Measurements from ENCODE around the gene LRRC8A. TPM values are rescaled to one million over a fixed set of nuclear protein-coding genes. Genes with fewer than 3 reads are reported as not detected.
A peak's percentile ranks its signal among the peaks of the same experiment; 100 is the strongest.

The LRRC8A gene
- total RNA-seq, 4 donors from 2014 or later = 77.3 to 127 (median 108) TPM

DNA sequence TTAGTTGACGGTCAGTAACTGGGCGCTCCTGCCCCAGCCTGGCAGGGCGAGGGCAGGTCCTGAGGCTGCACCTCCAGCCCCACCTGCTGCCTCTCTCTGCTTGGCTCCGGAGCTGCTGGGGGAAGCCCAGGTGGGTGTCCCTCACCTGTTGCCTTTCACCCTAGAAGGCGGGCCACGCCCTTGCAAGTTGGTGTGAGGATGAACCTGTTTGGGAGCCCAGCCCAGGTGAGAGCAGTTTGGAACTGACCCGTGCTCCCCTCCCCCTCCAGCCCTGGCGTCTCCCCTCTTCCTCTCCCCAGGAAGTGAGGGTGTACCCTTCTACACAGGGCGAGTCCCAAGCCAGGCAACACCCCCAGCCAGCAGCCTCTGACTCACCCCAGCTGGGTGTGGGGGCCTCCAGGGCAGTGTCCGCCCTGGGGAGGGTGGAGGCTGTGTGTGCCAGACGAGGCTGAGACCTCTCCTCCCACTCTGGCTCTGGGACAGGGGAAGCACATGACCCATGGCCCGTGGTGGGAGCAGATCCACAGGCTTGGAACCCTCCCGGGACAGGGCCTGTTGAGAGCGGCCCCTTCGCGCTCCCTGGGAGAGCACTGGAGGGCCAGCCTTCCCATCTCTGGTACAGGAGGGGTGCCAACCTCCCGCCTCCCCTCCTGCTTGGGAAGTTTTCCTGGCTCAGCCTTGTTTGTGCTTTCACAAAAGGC lies 10.4 kb downstream of the LRRC8A start:
- TF ChIP-seq EP300 (IDR thresholded peaks at IDR 0.05) (no peak), POLR2AphosphoS5 (IDR thresholded peaks at IDR 0.05) (peak; percentile 69 to 88 (median 87))
- peak overlapping the region; percentile 93 for H3K27ac ChIP-seq
- peaks cover 16% of the 10 kb centered on the region for H3K36me3 ChIP-seq
- DNase-seq (ENCODE audit: low spot score in 2 of 2) = peak; percentile 96 to 97
- no peaks in the 10 kb centered on the region for H3K27me3 ChIP-seq
- 65% methylated on average over 2 of the region's 17 CpGs for WGBS
- H3K9me3 ChIP-seq = no peaks in the 10 kb centered on the region
- peaks cover 87% of the 10 kb centered on the region for H3K4me1 ChIP-seq
- H3K4me3 ChIP-seq = peak overlapping the region; percentile 35

DNA sequence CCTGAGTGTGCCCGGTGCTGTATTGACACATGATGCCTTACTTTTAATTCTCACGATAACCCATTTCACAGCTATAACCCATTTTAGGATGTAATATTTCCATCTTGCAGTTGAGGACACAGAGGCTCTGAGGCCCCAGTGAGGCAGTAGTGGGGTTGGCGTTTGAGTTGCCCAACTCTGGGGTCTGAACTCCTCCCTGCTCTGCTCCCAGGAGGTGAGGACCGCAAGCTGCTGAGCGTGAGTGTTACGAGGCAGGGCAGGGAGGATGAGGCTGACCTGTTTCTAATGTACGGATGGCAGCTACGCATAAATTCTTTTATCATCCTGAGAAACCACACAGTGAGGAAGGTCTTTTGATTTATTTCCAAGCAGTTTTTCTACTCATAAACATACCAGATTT lies 11.4 kb downstream of the LRRC8A start:
- Histone ChIP-seq H3K4me3 (no peak overlapping the region), H3K27me3 (no peaks in the 10 kb centered on the region), H3K9me3 (no peaks in the 10 kb centered on the region), H3K36me3 (peaks cover 19% of the 10 kb centered on the region), H3K27ac (peak overlapping the region; percentile 93), H3K4me1 (peaks cover 86% of the 10 kb centered on the region)
- peak in 1 of 2 donors; percentile 74 for DNase-seq (ENCODE audit: low spot score in 2 of 2)
- TF ChIP-seq, protein P1, sequence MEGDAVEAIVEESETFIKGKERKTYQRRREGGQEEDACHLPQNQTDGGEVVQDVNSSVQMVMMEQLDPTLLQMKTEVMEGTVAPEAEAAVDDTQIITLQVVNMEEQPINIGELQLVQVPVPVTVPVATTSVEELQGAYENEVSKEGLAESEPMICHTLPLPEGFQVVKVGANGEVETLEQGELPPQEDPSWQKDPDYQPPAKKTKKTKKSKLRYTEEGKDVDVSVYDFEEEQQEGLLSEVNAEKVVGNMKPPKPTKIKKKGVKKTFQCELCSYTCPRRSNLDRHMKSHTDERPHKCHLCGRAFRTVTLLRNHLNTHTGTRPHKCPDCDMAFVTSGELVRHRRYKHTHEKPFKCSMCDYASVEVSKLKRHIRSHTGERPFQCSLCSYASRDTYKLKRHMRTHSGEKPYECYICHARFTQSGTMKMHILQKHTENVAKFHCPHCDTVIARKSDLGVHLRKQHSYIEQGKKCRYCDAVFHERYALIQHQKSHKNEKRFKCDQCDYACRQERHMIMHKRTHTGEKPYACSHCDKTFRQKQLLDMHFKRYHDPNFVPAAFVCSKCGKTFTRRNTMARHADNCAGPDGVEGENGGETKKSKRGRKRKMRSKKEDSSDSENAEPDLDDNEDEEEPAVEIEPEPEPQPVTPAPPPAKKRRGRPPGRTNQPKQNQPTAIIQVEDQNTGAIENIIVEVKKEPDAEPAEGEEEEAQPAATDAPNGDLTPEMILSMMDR (IDR thresholded peaks at IDR 0.05) = no peak
- TF ChIP-seq POLR2A (IDR thresholded peaks at IDR 0.05) = no peak
- no peak for TF ChIP-seq POLR2AphosphoS5 (IDR thresholded peaks at IDR 0.05)
- TF ChIP-seq EP300 (IDR thresholded peaks at IDR 0.05) = no peak
- 76% methylated on average over 7 of the region's 8 CpGs for WGBS

DNA sequence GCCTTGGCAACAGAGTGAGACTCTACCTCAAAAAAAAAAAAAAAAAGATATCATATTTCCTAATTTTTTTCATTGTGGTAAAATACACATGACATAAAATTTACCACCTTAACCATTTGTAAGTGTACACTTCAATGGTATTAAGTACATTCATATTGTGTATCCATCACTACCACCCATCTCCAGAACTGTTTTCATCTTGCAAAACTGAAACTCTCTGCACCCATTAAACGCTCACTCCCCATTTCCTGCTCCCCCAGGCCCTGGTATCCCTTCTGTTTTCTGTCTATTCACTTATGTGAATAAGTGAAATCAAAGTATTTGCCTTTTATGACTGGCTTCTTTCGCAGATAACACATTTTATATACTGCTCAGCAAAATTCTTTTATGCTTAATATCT lies 12.8 kb downstream of the LRRC8A start:
- Histone ChIP-seq H3K4me3 (no peak overlapping the region), H3K4me1 (peaks cover 88% of the 10 kb centered on the region), H3K9me3 (no peaks in the 10 kb centered on the region), H3K36me3 (peaks cover 19% of the 10 kb centered on the region), H3K27me3 (no peaks in the 10 kb centered on the region), H3K27ac (peak overlapping the region; percentile 6)
- WGBS = 78% methylated on average over 2 of the region's 2 CpGs
- no peak for DNase-seq (ENCODE audit: low spot score in 2 of 2)
- TF ChIP-seq EP300 (IDR thresholded peaks at IDR 0.05) = no peak

DNA sequence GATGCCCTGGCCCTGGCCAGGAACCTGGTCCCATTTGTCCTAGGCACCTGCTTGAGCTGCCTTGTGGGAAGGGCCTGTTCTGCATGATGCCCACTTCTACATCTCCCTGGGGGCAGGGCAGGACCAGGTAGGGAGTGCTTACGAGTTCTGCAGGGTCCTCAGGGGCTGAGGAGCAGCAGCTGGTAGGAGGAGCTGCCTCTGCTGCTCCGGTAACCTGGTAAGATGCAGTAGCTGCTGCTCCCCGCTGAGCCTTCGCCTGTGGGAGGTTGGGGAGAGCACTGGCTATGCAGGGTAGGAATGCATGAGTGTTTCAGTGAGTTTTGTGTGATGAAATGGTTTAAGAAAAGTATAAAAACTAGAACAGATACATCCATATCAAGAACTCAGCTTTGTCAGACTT lies 13.6 kb downstream of the LRRC8A start:
- Histone ChIP-seq H3K27ac (no peak overlapping the region), H3K4me3 (no peak overlapping the region), H3K9me3 (no peaks in the 10 kb centered on the region), H3K27me3 (no peaks in the 10 kb centered on the region), H3K36me3 (peaks cover 19% of the 10 kb centered on the region), H3K4me1 (peaks cover 88% of the 10 kb centered on the region)
- DNase-seq (ENCODE audit: low spot score in 2 of 2) = no peak
- TF ChIP-seq POLR2AphosphoS5 (IDR thresholded peaks at IDR 0.05) (no peak), EP300 (IDR thresholded peaks at IDR 0.05) (no peak), POLR2A (IDR thresholded peaks at IDR 0.05) (no peak)
- TF ChIP-seq, protein P1 (IDR thresholded peaks at IDR 0.05) = no peak
- WGBS = 28% methylated on average over 3 of the region's 4 CpGs

DNA sequence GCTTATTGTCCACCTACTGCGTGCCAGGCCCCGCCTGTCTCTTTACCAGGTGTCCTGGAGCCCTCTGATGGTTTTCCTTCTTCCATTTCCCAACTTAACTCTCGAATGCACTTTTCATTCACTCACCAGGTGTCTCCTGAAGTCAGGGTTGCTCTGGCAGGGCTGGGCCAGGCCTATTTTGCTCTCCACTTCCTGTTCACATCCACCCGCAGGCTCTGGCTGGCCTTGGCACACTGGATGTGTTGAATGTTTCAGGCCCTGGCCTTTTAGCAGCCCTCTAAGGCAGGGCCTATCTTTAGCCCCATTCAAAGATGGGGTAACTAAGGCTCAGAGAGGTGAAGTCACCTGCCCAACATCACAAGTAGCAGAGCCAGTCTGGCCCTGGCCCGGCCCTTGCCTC lies 16.4 kb downstream of the LRRC8A start:
- H3K27ac ChIP-seq = peak overlapping the region; percentile 65
- no peaks in the 10 kb centered on the region for H3K27me3 ChIP-seq
- H3K4me1 ChIP-seq = peaks cover 88% of the 10 kb centered on the region
- peaks cover 19% of the 10 kb centered on the region for H3K36me3 ChIP-seq
- no peak overlapping the region for H3K4me3 ChIP-seq
- H3K9me3 ChIP-seq = no peaks in the 10 kb centered on the region
- 47% methylated on average over 4 of the region's 5 CpGs for WGBS
- TF ChIP-seq EP300 (IDR thresholded peaks at IDR 0.05) (no peak), POLR2AphosphoS5 (IDR thresholded peaks at IDR 0.05) (no peak), POLR2A (IDR thresholded peaks at IDR 0.05) (no peak)
- TF ChIP-seq, protein P1 (IDR thresholded peaks at IDR 0.05) = no peak
- DNase-seq (ENCODE audit: low spot score in 2 of 2) = peak in 1 of 2 donors; percentile 75

DNA sequence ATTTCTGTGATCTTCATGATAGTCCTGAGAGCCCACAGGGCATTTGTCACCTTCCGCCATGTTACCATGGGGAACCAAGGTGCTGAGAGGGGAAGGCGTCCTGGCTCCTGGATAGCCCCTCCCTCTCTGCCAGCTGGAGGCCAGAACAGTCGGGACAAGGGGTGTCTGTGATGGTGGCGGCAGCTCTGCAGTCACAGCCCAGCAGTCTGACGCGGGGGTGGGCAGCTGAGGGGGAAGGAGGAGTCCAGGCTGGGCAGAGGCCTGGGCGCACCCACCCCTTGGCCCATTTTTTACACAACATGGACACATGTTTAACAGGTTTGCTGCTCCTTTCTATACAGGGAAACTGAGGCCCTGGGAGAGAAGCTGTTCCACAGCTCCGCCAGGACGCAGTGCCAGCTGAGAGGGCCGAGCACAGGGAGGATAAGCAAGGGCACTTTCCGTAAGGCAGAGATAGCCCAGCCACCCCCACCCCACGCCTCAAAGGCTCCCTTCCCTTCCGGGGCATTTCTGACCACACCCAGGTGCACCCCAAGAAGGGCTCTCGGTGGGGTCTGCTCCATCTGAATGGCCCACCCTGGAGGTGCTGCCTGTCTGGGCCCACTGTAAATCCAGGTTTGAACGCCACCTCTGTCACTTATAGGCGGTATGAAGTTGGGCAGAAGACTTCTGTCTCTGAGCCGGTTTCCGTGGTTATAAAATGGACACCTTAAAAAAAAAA lies 17.1 kb downstream of the LRRC8A start:
- Histone ChIP-seq H3K36me3 (peaks cover 16% of the 10 kb centered on the region), H3K9me3 (no peaks in the 10 kb centered on the region), H3K27ac (peak overlapping the region; percentile 65), H3K4me1 (peaks cover 88% of the 10 kb centered on the region), H3K4me3 (no peak overlapping the region), H3K27me3 (no peaks in the 10 kb centered on the region)
- TF ChIP-seq, protein P1 (IDR thresholded peaks at IDR 0.05) = no peak
- TF ChIP-seq POLR2AphosphoS5 (IDR thresholded peaks at IDR 0.05) = no peak
- TF ChIP-seq POLR2A (IDR thresholded peaks at IDR 0.05) = no peak
- no peak for TF ChIP-seq EP300 (IDR thresholded peaks at IDR 0.05)
- peak in 1 of 2 donors; percentile 77 for DNase-seq (ENCODE audit: low spot score in 2 of 2)
- WGBS = 79% methylated on average over 17 of the region's 18 CpGs
